WTC11 (cell line): ENCODE data around the gene ATN1.

Source experiments
- CTCF ChIP-seq: fragments of 200-600 bp; IDR thresholded peaks from 2 replicates; pipeline ENCODE4 v1.8.0; 2022; ENCODE audit warnings: antibody characterized with exemption
- MLX ChIP-seq: sonication (generic); formaldehyde crosslinking; IDR thresholded peaks from 2 replicates; pipeline ENCODE4 v1.8.1; 2023; ENCODE audit warnings: mild to moderate bottlenecking, missing genetic modification reagents, moderate library complexity

GRCh38 chr12:6919588-6919987, 8.2 kb upstream of the ATN1 start:
- no peak for TF ChIP-seq MLX (CRISPR knock-in tag)
- TF ChIP-seq CTCF, result no peak
